ENCODE results near the gene TLE6. TPM values are rescaled to one million over a fixed set of nuclear protein-coding genes. Genes with fewer than 3 reads are reported as not detected.

Gene TLE6
- polyA plus RNA-seq, 4 donors = 6.4 to 11.4 (median 10.5) TPM

Other genes starting within 250 kb of the TLE6 start
- 10 to 100 TPM; 25.4 to 39.0 (median 29.7) TPM for gene SLC39A3, start 237.5 kb upstream of the TLE6 start, polyA plus RNA-seq (ENCODE audit: insufficient read length in 4 of 4)
- gene SGTA, start 194.3 kb upstream of the TLE6 start, polyA plus RNA-seq (ENCODE audit: insufficient read length in 4 of 4) = 10 to 100 TPM; 45.4 to 74.1 (median 64.4) TPM
- 10 to 100 TPM; 39.5 to 66.8 (median 53.9) TPM for gene THOP1, start 192.1 kb upstream of the TLE6 start, polyA plus RNA-seq (ENCODE audit: insufficient read length in 4 of 4)
- gene ZNF554, start 157.7 kb upstream of the TLE6 start, polyA plus RNA-seq (ENCODE audit: insufficient read length in 4 of 4) = 10 to 100 TPM in 2 of 4 donors, 1 to 10 TPM in 2; 8.1 to 11.1 (median 9.4) TPM
- 10 to 100 TPM; 11.0 to 14.3 (median 12.0) TPM for gene ZNF555, start 136.1 kb upstream of the TLE6 start, polyA plus RNA-seq (ENCODE audit: insufficient read length in 4 of 4)
- gene ZNF556, start 110.2 kb upstream of the TLE6 start, polyA plus RNA-seq (ENCODE audit: insufficient read length in 4 of 4) = 1 to 10 TPM in 1 of 4 donors, under 1 TPM in 3; 0.43 to 1.1 (median 0.74) TPM
- 1 to 10 TPM; 5.9 to 9.4 (median 7.1) TPM for gene ZNF57, start 76.6 kb upstream of the TLE6 start, polyA plus RNA-seq (ENCODE audit: insufficient read length in 4 of 4)
- 1 to 10 TPM; 7.2 to 8.5 (median 7.8) TPM for gene ZNF77, start 32.6 kb upstream of the TLE6 start, polyA plus RNA-seq (ENCODE audit: insufficient read length in 4 of 4)
- gene TLE2, start 51.7 kb downstream of the TLE6 start, polyA plus RNA-seq (ENCODE audit: insufficient read length in 4 of 4) = 10 to 100 TPM; 28.8 to 52.5 (median 44.5) TPM
- gene TLE5, start 84.9 kb downstream of the TLE6 start, polyA plus RNA-seq (ENCODE audit: insufficient read length in 4 of 4) = 100 to 1,000 TPM; 414 to 627 (median 476) TPM
- 10 to 100 TPM; 56.5 to 66.8 (median 62.4) TPM for gene GNA11, start 116.8 kb downstream of the TLE6 start, polyA plus RNA-seq (ENCODE audit: insufficient read length in 4 of 4)
- gene GNA15, start 158.5 kb downstream of the TLE6 start, polyA plus RNA-seq (ENCODE audit: insufficient read length in 4 of 4) = 1 to 10 TPM in 2 of 4 donors, under 1 TPM in 2; 0.64 to 1.3 (median 0.97) TPM
- under 1 TPM; 0.25 to 0.44 (median 0.38) TPM for gene S1PR4, start 201.2 kb downstream of the TLE6 start, polyA plus RNA-seq (ENCODE audit: insufficient read length in 4 of 4)
- 10 to 100 TPM; 33.7 to 52.8 (median 46.5) TPM for gene NCLN, start 208.4 kb downstream of the TLE6 start, polyA plus RNA-seq (ENCODE audit: insufficient read length in 4 of 4)
- gene CELF5, start 247.1 kb downstream of the TLE6 start, polyA plus RNA-seq (ENCODE audit: insufficient read length in 4 of 4) = 1 to 10 TPM in 2 of 4 donors, under 1 TPM in 2; 0.37 to 2.1 (median 1.0) TPM

Measured in left renal cortex interstitium (tissue), 4 donors.